Fibroblast of mammary gland (primary cell): ENCODE data around the gene NTM.
"Not testable (repeated sequence)": the region's sequence is repeated elsewhere in the genome, so short reads cannot be mapped to it uniquely, and the experiment has no call there.

Experiments
- DNase-seq: peaks from one replicate; pipeline ENCODE4 v3.0.0-alpha.2; 2010; ENCODE audit warnings: low read depth
- H3K4me3 ChIP-seq: 2 replicates; pipeline ENCODE4 v1.5.1; 2011; ENCODE audit warnings: low read depth, mild to moderate bottlenecking, low read length, moderate library complexity; ENCODE audit not compliant: control insufficient read depth
- TF ChIP-seq, protein P1 (sequence below): conservative IDR thresholded peaks from 2 replicates; pipeline ENCODE4 v1.5.1; 2011; ENCODE audit warnings: low read depth, low read length, inconsistent platforms; ENCODE audit not compliant: control insufficient read depth, insufficient read depth

NTM gene

DNA sequence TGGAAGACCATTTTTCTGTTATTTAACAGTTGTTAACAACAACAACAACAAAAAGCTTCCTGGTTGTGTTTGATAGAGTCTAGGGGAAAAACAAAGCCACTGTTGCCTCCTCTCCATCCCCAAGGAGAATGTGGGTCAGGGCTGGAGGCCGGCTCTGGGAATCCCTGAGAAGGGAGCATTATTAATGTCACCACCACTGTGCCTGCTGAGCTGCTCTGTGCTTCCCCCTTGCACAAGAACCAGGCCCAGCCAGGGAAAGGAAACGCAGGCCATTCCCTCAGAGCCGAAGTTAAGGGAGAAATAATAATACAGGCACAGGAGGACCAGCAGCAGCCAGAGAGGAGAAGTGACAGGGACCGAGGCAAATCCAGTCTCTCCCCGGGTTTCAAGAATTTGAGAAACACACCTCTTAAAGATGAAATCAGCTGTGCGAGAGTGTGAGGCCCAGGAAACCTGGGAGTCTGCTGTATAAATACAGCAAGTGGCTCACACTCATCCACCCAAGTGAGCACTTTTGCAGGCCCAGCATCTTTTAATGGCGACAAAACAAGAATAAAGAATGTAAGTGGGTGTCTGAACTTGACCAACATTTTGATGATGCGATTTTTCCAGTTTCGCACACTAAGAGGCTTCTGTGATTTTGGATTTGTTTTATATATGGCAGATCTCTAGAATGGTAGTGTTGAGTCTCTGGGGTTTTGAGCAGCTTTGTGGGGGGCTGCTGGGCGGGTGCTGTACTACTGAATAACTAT, 539.2 kb downstream of the NTM start:
- peak overlapping the region; percentile 27 for H3K4me3 ChIP-seq
- no peak for DNase-seq
- TF ChIP-seq, protein P1, sequence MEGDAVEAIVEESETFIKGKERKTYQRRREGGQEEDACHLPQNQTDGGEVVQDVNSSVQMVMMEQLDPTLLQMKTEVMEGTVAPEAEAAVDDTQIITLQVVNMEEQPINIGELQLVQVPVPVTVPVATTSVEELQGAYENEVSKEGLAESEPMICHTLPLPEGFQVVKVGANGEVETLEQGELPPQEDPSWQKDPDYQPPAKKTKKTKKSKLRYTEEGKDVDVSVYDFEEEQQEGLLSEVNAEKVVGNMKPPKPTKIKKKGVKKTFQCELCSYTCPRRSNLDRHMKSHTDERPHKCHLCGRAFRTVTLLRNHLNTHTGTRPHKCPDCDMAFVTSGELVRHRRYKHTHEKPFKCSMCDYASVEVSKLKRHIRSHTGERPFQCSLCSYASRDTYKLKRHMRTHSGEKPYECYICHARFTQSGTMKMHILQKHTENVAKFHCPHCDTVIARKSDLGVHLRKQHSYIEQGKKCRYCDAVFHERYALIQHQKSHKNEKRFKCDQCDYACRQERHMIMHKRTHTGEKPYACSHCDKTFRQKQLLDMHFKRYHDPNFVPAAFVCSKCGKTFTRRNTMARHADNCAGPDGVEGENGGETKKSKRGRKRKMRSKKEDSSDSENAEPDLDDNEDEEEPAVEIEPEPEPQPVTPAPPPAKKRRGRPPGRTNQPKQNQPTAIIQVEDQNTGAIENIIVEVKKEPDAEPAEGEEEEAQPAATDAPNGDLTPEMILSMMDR = no peak

GRCh38 chr11:131910178-131910522, 539.7 kb downstream of the NTM start:
- TF ChIP-seq, protein P1 = no peak
- DNase-seq = no peak
- H3K4me3 ChIP-seq = peak overlapping the region; percentile 27

DNA sequence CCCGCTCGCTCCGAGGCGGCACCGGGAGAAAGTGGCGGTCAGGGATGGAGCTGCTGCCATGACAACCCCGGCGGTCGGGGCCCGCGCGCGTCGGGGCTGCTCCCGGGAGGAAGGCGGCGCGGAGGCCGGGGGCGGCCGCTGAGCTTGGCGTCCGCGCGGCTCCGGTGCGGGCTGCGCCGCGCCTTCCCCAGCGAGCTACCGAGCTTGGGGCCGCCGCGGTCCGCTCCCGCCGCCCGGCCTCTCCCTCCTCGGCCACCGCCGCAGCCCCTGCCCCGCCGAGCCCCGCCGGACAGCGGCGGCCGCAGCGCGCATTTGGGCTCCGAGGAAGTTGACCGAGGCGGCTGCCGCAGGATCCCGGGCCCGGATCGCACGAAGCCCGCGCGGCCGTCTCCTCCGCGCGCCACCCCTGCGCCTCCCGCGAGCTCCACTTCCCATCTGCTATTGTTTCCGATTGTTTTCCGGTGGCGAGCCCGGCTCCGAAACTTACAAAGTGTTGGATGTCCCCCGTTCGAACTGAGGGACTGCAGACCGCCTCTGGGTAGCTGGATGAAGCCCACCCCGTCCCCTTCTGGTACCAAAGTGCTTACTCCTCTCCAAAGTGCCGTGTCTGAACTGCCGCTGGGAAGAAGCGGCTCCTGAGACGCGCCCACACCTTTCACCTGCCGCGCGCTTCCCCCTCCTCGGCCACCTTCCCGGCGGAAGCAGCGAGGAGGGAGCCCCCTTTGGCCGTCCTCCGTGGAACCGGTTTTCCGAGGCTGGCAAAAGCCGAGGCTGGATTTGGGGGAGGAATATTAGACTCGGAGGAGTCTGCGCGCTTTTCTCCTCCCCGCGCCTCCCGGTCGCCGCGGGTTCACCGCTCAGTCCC, 540.3 kb downstream of the NTM start:
- H3K4me3 ChIP-seq = peak overlapping the region; percentile 72
- DNase-seq = peak; percentile 38
- TF ChIP-seq, protein P1 = no peak

- TF ChIP-seq, protein P1 = peak; percentile 20
- not testable (repeated sequence) for DNase-seq
- H3K4me3 ChIP-seq = peak overlapping the region; percentile 72
Measured at GRCh38 chr11:131911388-131912032, 541.1 kb downstream of the NTM start.

GRCh38 chr11:131912134-131912533, 541.7 kb downstream of the NTM start:
- TF ChIP-seq, protein P1 = no peak
- no peak overlapping the region for H3K4me3 ChIP-seq
- DNase-seq = no peak

GRCh38 chr11:131913267-131913666, 542.9 kb downstream of the NTM start:
- TF ChIP-seq, protein P1 = no peak
- H3K4me3 ChIP-seq = no peak overlapping the region
- no peak for DNase-seq
